ENCODE measurements around the gene NFKBIE.
A peak's percentile ranks its signal among the peaks of the same experiment; 100 is the strongest.

NFKBIE gene

GRCh38 chr6:44271406-44271723 is 6.0 kb upstream of the NFKBIE start:
- H3K27me3 Mint-ChIP-seq, result peaks cover 62% of the 10 kb centered on the region
- peak overlapping the region; percentile 60 for H3K4me3 Mint-ChIP-seq
- H3K27ac Mint-ChIP-seq, result no peak overlapping the region
- no peaks in the 10 kb centered on the region for H3K36me3 Mint-ChIP-seq (ENCODE audit: low read depth)
- H3K4me1 Mint-ChIP-seq (ENCODE audit: low read depth), result peaks cover 29% of the 10 kb centered on the region
- no peaks in the 10 kb centered on the region for H3K9me3 Mint-ChIP-seq
- DNase-seq, result no peak

GRCh38 chr6:44270526-44271405 is 5.4 kb upstream of the NFKBIE start:
- DNase-seq, result no peak
- H3K36me3 Mint-ChIP-seq (ENCODE audit: low read depth), result no peaks in the 10 kb centered on the region
- H3K4me3 Mint-ChIP-seq, result peak overlapping the region; percentile 60
- peaks cover 62% of the 10 kb centered on the region for H3K27me3 Mint-ChIP-seq
- H3K27ac Mint-ChIP-seq, result no peak overlapping the region
- no peaks in the 10 kb centered on the region for H3K9me3 Mint-ChIP-seq
- H3K4me1 Mint-ChIP-seq (ENCODE audit: low read depth), result peaks cover 35% of the 10 kb centered on the region

- Mint-ChIP-seq H3K27me3 (peaks cover 60% of the 10 kb centered on the region), H3K9me3 (no peaks in the 10 kb centered on the region), H3K4me3 (peak within 1 kb of the TSS; percentile 60), H3K27ac (peak within 1 kb of the TSS; percentile 66), H3K4me1 (ENCODE audit: low read depth) (peaks cover 37% of the 10 kb centered on the region), H3K36me3 (ENCODE audit: low read depth) (no peaks in the 10 kb centered on the region)
- DNase-seq, result no peak
Measured at GRCh38 chr6:44269921-44270525, 4.7 kb upstream of the NFKBIE start, which contains the start of gene TMEM151B. TMEM151B (plus strand) TSS chr6:44270450; CDS start chr6:44270743, 293 bp downstream.

- Mint-ChIP-seq H3K27me3 (peaks cover 56% of the 10 kb centered on the region), H3K27ac (peak overlapping the region; percentile 66), H3K9me3 (no peaks in the 10 kb centered on the region), H3K4me1 (ENCODE audit: low read depth) (peaks cover 35% of the 10 kb centered on the region), H3K4me3 (peak overlapping the region; percentile 48), H3K36me3 (ENCODE audit: low read depth) (peaks cover 5% of the 10 kb centered on the region)
- DNase-seq, result no peak
Measured at GRCh38 chr6:44269178-44269920, 4.0 kb upstream of the NFKBIE start.

GRCh38 chr6:44268095-44268628 is 2.8 kb upstream of the NFKBIE start:
- Mint-ChIP-seq H3K9me3 (no peaks in the 10 kb centered on the region), H3K27me3 (peaks cover 46% of the 10 kb centered on the region), H3K4me3 (no peak overlapping the region), H3K4me1 (ENCODE audit: low read depth) (peaks cover 45% of the 10 kb centered on the region), H3K36me3 (ENCODE audit: low read depth) (peaks cover 17% of the 10 kb centered on the region), H3K27ac (no peak overlapping the region)
- peak; percentile 76 for DNase-seq

GRCh38 chr6:44267252-44267651 is 1.9 kb upstream of the NFKBIE start:
- no peak overlapping the region for H3K27ac Mint-ChIP-seq
- no peaks in the 10 kb centered on the region for H3K9me3 Mint-ChIP-seq
- peaks cover 26% of the 10 kb centered on the region for H3K36me3 Mint-ChIP-seq (ENCODE audit: low read depth)

GRCh38 chr6:44266347-44266746 is 996 bp upstream of the NFKBIE start:
- H3K36me3 Mint-ChIP-seq (ENCODE audit: low read depth), result peaks cover 35% of the 10 kb centered on the region
- H3K27ac Mint-ChIP-seq, result peak overlapping the region; percentile 77
- H3K27me3 Mint-ChIP-seq, result peaks cover 28% of the 10 kb centered on the region
- H3K4me1 Mint-ChIP-seq (ENCODE audit: low read depth), result peaks cover 59% of the 10 kb centered on the region
- DNase-seq, result no peak
- no peaks in the 10 kb centered on the region for H3K9me3 Mint-ChIP-seq
- peak overlapping the region; percentile 51 for H3K4me3 Mint-ChIP-seq

More at GRCh38 chr6:44267252-44267651, 1.9 kb upstream of the NFKBIE start:
- H3K4me1 Mint-ChIP-seq (ENCODE audit: low read depth), result peaks cover 54% of the 10 kb centered on the region
- H3K27me3 Mint-ChIP-seq, result peaks cover 37% of the 10 kb centered on the region
- no peak overlapping the region for H3K4me3 Mint-ChIP-seq
- DNase-seq, result no peak

- peaks cover 64% of the 10 kb centered on the region for H3K4me1 Mint-ChIP-seq (ENCODE audit: low read depth)
- peak overlapping the region; percentile 77 for H3K27ac Mint-ChIP-seq
- peaks cover 41% of the 10 kb centered on the region for H3K36me3 Mint-ChIP-seq (ENCODE audit: low read depth)
- H3K9me3 Mint-ChIP-seq, result no peaks in the 10 kb centered on the region
- peaks cover 24% of the 10 kb centered on the region for H3K27me3 Mint-ChIP-seq
- no peak for DNase-seq
- H3K4me3 Mint-ChIP-seq, result peak overlapping the region; percentile 92
Measured at GRCh38 chr6:44265722-44266233, 427 bp upstream of the NFKBIE start.

GRCh38 chr6:44264154-44265006 is 971 bp downstream of the NFKBIE start:
- no peak for DNase-seq
- H3K4me3 Mint-ChIP-seq, result peak overlapping the region; percentile 92
- H3K27ac Mint-ChIP-seq, result peak overlapping the region; percentile 95
- H3K36me3 Mint-ChIP-seq (ENCODE audit: low read depth), result peaks cover 54% of the 10 kb centered on the region
- peaks cover 58% of the 10 kb centered on the region for H3K4me1 Mint-ChIP-seq (ENCODE audit: low read depth)
- peaks cover 16% of the 10 kb centered on the region for H3K27me3 Mint-ChIP-seq
- no peaks in the 10 kb centered on the region for H3K9me3 Mint-ChIP-seq

- Mint-ChIP-seq H3K4me1 (ENCODE audit: low read depth) (peaks cover 54% of the 10 kb centered on the region), H3K27me3 (peaks cover 7% of the 10 kb centered on the region), H3K4me3 (peak overlapping the region; percentile 92), H3K36me3 (ENCODE audit: low read depth) (peaks cover 63% of the 10 kb centered on the region), H3K27ac (peak overlapping the region; percentile 95), H3K9me3 (no peaks in the 10 kb centered on the region)
- no peak for DNase-seq
Measured at GRCh38 chr6:44263354-44264100, 1.8 kb downstream of the NFKBIE start.

GRCh38 chr6:44262467-44263353 is 2.6 kb downstream of the NFKBIE start:
- DNase-seq, result no peak
- H3K36me3 Mint-ChIP-seq (ENCODE audit: low read depth), result peaks cover 71% of the 10 kb centered on the region
- H3K4me3 Mint-ChIP-seq, result peak overlapping the region; percentile 92
- peak overlapping the region; percentile 95 for H3K27ac Mint-ChIP-seq
- no peaks in the 10 kb centered on the region for H3K9me3 Mint-ChIP-seq
- no peaks in the 10 kb centered on the region for H3K27me3 Mint-ChIP-seq
- peaks cover 60% of the 10 kb centered on the region for H3K4me1 Mint-ChIP-seq (ENCODE audit: low read depth)

GRCh38 chr6:44261581-44261980 is 3.8 kb downstream of the NFKBIE start:
- no peaks in the 10 kb centered on the region for H3K9me3 Mint-ChIP-seq
- peaks cover 54% of the 10 kb centered on the region for H3K4me1 Mint-ChIP-seq (ENCODE audit: low read depth)
- peaks cover 76% of the 10 kb centered on the region for H3K36me3 Mint-ChIP-seq (ENCODE audit: low read depth)
- peak overlapping the region; percentile 3 for H3K27ac Mint-ChIP-seq
- H3K27me3 Mint-ChIP-seq, result no peaks in the 10 kb centered on the region
- H3K4me3 Mint-ChIP-seq, result no peak overlapping the region
- DNase-seq, result no peak

All from activated T-cell treated with anti-CD3 and anti-CD28 coated beads, Interleukin-2, amount 50 U/mL, for 24 hours (primary cell).